HG02884 (cell line): ENCODE results near the gene PEX11A.

ENCODE experiments used
- ATAC-seq: cut with Tn5 transposase; IDR thresholded peaks from one replicate; pipeline ENCODE4 v1.9.1; 2021; ENCODE audit warnings: mild to moderate bottlenecking, moderate library complexity; ENCODE audit not compliant: unreplicated experiment

The PEX11A gene

DNA sequence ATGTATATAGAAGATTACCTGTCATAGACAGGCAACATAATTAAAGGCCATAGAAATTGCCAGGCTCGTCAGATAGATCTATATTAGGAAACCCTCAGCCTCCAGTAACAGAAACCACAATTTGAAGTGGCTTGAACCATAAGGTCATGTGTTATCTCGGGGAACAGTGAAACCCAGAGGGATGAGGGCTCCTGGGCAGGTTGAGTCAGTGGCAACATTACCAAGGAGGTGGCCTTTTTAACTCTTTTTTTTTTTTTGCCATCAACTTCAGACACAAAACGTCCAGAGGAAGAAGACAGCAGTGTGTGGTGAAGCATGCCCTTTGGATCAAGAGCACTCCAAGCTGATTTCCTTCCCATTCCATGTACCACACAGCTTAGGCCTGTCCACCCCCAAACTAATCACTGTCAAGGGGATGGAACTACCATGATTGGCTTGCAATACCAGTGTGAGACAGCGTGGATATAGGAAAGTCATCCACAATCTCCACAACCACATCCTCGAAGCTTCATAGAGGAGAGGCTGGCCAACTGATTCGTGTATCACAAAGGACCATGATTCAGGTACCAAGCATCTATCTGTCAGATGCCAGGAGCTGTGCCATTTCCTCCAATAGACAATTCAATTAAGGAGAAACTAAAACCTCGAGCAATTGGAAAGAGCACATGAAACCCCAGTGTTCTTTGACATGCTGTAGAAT is 34.3 kb downstream of the PEX11A start:
- no peak for ATAC-seq

DNA sequence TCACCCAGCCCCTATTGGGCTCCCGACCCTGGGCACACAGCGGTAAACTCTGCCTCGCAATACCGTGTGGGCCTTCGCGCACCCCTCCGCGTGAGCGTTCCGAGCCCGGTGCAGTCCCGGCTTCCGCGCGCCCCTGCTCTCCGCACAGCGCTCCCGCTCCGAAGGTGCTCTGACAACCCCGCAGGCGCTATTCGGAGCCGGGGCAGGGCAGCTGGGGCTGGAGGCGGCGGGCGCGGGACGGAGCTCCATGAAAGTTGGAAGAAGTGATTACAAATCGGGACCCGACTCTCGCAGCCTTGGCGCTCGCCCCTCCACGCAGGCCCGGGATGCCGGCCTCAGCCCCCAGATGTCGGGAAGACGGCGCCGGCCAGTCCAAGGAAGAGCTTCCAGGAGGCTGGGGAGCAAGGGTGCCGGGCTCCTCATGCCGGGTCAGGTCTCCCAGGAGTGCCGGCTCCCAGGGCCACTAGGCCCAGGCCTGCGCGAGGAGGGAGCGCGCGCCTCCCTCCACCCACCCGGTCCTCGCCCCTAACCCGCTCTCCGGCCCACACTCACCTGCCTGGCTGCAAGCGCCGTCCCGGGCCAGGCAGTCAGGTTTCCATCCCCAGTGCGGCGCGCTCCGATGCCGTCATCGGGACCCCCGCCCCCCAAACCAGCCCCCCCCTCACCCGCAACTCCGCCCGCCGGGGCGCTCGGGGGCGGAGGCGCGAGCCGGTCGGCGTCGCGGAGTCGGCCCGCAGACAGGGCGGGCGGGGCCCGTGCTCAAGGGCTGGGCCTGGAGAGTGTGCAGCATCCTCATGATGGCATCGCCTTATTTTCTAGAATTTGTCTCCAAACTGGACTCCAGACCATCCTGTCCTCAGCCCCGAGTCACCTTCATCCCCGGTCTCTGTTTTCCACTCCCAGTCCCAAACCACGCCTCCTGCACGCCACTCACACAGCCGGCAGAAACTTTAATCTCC is 35.4 kb downstream of the PEX11A start, which contains the start of gene KIF7:
KIF7 (minus strand) TSS at position 621 of the 959 bp plus-strand sequence. CDS start 2,537 bp downstream, outside the sequence.
- ATAC-seq = no peak

DNA sequence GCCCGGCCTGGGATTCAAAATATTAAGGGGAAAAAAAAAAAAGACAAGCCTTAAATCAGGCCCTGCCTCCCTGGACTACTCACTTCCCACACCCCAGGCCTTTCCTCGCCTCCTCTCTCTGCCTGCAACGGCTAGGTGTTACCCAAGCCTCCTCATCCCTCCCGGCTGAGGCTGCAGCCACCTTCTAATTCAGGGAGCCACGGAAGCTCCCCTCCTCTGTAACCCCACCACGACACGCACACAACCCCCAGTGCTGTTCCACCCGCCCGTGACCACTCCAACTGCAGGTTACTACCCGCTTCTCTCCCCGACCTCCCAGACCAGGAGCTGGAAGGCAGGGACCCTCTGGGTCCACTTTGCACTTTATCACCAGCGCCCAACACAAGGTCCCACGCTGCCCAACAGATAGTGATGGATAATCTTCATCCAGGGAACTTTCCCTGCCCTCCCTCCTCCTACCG is 36.2 kb downstream of the PEX11A start:
- ATAC-seq = no peak

DNA sequence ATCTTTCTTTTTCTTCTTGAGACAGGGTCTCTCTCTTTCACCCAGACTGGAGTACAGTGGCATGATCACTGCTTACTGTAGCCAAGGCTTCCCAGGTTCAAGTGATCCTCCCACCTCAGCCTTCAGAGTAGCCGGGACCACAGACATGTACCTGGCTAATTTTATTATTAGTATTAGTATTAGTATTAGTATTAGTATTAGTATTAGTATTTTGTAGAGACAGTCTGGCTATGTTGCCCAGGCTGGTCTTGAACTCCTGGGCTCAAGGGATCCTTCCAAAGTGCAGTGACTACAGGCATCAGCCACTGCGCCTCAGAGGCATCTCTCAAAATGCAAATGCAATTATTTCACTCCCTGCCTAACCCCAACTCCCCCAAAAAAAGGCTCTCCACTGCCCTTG is 37.0 kb downstream of the PEX11A start:
- no peak for ATAC-seq

DNA sequence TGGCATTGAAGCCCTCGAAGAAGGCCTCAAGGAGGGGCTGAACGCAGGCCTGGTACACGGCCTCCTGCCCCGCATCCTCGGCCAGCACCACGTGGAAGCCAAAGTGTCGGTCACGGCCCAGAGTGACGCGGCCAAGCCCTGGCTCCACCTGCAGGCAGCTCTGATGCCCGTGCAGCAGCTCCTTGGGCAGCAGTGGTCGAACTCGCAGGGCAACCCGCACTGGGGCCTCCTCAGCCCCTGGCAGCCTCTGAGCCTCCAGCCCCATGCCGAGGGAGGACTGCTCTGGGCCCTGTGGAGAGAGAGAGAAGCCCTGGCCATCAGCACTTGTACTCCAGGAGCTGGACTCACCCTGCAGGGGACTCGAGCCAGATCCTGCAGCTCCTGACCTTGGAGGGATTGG is 37.9 kb downstream of the PEX11A start:
- ATAC-seq = no peak

DNA sequence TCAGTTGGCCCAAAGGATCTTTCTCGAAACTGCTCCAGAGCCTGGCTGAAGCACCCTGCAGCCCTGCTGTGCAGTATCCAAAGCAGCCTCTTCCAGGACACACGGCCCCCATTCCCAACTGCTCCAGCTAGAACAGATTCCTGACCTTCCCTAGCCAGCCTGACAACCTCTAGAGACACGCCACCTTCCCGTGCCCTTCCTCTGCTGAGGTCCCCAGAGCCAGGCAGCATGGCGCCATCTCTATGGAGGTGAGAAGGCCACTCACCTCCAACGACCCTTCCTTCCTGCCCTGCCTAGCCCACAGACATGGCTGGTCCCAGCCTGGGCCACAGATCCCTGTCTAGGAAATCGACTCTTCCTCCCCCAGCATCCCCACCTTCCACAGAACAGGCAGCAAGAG is 38.4 kb downstream of the PEX11A start:
- no peak for ATAC-seq

DNA sequence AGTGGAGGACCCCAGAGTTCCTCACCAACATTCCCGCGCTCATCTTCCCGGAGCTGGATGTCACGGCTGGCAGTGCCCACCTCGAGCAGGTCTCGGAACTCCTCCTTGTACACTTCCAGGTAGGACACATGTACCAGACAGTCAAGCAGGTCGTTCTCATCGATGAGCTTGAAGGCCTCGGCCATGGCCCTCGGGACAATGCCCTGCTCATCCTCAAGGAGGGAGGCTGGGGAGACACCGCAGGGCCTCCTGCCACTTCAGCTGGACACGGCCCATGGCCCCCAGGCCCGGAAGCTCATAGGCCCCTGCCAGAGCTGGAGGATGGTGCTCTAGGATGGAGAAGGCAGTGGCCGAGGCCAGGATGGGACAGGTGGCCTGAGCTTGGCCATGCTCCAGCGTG is 40.8 kb downstream of the PEX11A start:
- ATAC-seq = no peak

DNA sequence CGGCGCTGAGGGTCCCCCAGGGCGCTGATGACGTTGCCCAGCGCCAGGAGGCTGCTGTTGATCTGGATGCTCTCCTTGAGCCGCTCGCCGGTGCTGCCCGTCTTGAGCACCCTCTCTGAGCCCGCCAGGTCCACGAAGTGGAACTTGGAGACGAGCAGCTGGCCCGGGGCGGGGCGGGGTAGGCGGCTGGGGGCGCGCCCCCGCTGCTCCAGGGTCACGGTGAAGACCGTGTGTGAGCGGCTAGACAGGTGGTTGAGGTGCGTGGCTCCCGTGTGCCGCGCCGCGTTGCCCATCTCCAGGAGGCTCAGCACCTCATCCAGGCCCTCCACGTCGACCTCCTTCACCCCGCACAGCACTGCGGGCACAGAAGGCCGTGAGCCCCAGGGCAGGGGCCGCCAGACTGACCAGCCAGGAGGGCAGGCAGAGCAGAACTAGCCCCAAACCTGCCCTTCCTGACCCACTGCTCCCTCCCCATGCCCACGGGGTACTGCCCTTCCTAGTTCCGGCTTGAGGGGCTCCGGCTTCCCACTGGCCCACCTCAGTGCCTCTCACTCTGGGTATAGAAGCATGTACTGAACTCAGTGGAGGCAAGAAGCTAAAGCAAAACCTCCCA is 41.4 kb downstream of the PEX11A start:
- no peak for ATAC-seq

DNA sequence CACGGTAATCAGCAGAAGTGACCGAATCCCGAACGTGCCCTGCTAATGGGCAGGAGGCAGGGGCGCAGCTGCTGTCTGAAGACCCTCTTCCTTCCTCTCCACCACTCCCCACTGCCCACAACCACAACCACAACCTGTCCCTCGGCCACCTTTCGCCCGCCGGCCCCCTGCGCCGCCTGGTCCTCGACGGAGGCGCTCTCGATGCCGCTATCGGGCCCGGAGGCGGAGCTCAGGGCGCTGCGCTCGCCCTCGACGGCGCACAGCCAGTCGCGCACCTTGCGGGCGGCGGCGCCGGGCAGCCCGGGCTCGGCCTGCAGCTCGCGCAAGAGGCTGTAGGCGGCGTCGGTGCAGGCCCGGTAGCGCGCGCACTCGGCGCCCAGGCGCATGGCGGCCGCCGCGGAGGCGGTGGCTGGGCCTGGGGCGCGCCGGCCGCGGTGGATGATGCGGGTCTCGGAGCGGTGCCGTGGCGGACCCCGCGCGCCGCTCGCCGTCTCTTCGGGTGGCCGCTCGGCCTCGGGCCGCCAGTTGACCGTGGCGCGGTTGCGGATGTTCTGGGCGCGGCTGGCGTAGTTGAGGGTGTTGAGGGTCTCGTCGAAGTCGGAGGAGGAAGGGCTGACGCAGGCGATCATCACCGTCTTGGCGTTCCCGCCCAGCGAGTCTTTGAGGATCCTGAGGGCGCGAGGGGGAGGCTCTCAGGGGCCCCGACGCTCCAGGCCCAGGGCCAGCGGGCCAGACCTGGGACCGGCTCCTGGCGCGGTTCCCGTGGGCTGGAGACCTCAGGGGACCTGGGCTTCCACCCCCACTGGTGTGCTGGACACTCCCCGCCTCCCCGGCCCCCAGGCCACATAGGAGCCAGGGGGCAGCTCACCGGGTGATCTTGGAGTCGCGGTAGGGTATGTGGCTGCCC is 42.2 kb downstream of the PEX11A start:
- no peak for ATAC-seq

DNA sequence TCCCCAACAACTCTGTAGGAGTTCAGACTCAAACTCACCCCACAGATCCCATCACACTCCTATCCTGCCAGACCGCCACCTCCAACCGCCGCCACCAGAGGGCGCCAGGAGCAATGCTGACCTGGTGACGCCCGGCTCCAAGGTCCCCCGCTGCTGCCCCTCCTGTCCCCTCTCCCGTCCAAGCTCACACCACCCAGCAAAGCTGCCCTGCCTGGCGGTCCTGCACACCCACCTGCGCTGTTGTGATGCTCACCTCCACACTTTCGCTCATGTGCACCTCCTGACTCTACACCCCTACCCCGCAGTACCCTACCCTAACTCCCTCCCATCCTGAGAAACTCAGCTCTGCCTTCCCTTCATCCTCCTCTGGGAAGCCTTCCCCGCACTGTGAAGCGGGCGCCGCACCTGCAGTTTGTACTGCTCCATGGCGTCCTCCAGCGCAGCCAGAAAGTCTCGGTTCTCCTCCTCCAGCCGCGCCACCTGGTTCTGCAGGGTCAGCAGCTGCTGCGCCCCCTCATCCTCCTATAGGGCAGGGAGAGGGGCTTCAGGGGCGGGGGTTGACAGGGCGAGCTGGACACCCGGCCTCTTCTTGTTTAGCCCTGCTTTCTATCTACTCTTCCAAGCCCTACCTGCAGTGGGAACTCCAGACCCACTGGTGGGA is 43.2 kb downstream of the PEX11A start:
- no peak for ATAC-seq

DNA sequence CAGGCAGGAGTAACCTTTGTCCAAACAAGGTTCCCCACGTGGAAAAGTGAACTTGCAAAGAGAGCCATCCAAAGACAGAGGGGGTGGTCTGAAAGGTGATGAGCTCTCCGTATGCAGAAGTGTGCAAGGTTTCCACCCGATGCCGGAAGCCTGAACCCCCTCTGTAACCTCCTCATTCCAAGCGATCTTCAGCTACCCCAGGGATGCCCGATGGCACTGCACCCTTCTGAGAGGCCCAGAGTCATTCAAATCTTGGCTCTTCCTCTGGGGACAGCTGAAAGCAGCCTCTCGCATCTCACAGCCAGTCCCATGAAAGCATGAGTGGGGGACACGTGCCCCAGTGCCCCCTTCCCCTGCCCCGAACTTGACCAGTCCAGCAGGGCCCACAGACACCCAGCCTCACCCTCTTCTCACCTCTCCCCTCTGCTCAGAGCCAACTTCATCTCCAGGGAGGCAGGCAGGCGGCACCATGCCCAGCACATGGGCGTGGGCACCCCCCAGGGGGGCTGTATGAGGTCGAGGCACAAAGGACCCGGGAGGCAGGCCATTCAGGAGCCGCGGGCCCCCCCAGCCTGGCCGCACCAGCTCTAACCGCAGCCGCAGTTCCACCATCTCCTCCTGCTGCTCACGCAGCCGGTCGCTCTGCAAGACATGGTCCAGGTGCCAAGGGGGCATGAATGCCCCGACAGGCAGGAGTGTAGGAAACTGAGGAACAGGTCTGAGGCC is 44.0 kb downstream of the PEX11A start:
- ATAC-seq = no peak

DNA sequence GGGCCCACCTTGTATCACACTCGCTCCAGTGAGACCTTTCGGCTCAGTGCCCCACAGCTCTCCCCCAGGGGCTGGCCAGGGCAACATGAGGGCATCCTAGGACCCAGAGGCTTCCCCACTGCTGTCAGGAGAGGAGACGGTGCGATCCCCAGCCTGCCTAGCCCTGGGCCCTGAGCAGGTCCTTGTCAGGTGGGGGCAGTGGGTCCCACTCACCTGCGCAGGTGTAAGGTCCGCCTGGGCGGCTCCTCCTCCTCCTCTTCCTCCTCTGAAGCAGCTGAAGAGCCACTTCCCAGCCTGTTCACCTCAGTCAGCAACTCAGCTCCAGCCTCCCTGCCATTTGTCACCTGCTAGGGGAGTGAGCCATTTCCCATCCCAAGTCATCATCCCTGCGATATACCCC is 44.9 kb downstream of the PEX11A start:
- no peak for ATAC-seq

DNA sequence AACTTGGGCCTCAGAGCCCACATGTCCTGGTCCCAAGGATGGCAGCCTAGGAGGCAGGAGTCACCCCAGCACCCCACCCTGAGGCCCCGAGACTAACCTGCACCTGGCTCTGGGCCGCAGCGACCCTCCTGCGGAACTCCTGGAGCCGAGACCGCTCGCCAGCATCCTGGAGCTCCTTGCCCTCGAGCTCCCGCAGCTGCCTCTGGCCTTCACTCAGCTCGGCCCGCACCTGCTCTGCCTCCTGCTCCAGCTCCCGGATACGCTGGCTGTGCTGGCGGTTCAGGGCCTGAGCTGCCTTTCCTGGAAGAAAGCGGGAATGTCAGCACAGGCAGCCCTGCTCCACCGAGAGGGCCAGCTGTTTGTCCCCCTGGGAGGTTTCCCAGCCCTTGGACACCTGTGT is 48.4 kb downstream of the PEX11A start:
- ATAC-seq = no peak

DNA sequence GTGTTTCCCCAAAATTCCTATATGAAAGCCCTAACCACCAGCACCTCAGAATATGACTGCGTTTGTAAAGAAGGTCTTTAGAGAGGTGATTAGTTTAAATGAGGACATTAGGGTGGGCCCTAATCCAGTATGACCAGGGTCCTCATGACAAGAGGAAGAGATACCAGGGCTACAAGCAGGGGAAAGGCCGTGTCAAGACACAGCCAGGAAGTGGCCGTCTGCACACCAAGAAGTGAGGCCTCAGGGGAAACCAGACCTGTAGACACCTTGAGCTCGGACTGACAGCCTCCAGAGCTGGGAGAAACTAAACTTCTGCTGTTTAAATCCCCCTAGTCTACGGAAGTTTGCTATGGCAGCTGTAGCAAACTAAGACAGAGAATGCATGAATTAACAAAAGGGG is 49.5 kb downstream of the PEX11A start:
- ATAC-seq = no peak

DNA sequence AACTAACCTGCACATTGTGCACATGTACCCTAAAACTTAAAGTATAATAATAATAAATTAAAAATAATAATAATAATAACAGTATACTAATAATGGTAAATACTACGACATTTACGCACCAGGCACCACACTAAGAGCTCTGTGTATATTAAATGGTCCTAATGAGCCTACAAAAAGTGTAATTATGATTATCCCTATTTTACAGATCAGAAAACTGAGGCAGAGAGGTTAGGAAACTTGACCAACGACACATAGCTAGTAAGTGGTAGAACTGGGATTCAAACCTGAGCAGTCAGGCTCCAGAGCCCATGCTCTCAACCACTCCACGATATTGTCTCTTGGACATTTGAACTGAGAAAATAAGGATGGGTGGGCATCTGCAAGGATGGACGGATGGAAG is 50.3 kb downstream of the PEX11A start:
- ATAC-seq = no peak

DNA sequence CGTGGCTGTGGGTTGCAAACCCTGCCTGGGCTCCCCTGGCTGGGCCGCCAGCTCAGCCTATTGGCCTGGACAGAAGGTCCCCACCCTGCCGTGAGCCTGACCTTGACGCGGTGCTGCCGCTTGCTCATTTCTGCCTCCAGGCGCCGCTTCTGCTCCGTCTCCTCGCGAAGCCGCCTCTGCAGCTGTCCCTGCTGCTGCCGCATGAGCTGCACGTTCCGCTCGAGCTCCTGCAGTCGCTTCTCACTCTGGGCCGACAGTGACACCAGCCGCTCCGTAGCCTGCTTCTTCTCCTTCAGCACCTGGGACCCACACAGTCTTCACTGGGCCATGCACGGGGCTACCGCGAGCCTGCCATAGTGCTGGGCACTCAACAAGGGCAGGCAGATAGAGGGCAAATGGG is 57.0 kb downstream of the PEX11A start:
- no peak for ATAC-seq

DNA sequence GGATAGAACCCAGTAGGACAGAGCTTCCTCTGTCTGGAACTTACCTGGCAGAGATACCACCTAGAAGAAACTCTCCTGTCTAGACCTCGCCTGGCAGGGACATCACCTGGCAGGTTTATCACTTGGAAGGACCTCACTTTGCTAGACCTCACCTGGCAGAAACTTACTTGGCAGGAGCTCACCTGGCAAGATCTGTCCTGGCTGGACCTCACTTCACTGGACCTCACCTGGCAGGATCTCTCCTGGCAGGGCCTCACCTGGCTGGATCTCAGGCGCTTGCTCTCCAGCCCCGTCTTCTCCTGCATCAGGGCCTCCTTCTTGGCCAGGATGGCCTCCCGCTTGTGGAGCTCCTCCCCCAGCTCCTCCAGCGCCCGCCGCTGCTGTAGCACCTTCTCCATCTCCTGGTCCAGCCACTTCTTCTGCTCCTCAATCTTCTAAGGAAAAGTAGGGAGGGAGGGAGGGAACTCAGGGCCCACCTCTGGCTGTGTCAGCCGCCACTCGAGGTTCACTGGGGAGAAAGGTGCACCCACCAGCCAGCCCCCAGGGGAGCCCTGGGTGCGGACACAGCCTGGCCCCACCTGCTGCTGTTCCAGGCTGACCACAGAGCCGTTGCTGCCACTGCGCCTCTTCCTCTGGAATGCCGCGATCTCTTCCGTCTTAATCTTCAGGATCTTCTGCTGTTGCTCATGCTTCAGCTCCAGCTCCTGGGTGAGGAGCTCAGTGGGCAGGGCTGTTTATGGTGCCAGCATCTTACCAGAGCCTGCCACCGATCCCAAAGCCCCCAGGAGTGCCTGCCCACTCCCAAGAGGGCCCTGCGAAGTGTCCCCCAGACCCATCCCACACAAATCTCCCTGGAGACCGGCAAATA is 57.8 kb downstream of the PEX11A start:
- ATAC-seq = no peak

DNA sequence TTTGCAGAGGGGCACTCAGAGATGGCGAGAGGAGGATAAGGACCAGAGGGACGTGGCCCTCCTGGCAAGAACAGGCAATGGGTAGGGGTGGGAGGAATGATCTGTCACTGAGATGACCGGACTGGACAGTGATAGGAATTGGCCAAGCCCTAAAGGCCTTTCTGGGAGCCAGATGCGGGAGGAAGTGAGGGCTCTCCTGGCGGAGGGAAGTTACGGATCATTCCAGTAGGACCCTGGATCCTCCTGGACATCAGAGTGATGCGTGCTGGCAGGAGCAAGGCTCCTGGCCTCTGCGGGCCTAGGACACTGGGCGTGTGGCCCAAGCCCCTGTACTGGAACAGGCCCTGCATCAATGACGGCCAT is 58.7 kb downstream of the PEX11A start:
- no peak for ATAC-seq
